Activated CD4-positive, alpha-beta T cell treated with anti-CD3 and anti-CD28 coated beads, Interleukin-2, amount 10 ng/mL, durations not matched to agents 24 days and 14 days (primary cell): Measurements from ENCODE around the gene ARHGEF16. TPM values are rescaled to one million over a fixed set of nuclear protein-coding genes. Genes with fewer than 3 reads are reported as not detected.

ENCODE experiments used
- DNase-seq: peaks from one replicate; pipeline ENCODE4 v3.0.0; 2022
- H3K27ac Mint-ChIP-seq: one replicate; pipeline ENCODE4 v1.8.0; 2022; ENCODE audit warnings: mild to moderate bottlenecking, mixed read lengths
- H3K27me3 Mint-ChIP-seq: one replicate; pipeline ENCODE4 v1.8.0; 2022; ENCODE audit warnings: mixed read lengths
- H3K36me3 Mint-ChIP-seq: one replicate; pipeline ENCODE4 v1.8.0; 2022; ENCODE audit warnings: low read depth, mild to moderate bottlenecking, mixed read lengths
- H3K4me1 Mint-ChIP-seq: one replicate; pipeline ENCODE4 v1.8.0; 2021; ENCODE audit warnings: mixed read lengths
- H3K4me3 Mint-ChIP-seq: one replicate; pipeline ENCODE4 v1.8.0; 2022; ENCODE audit warnings: mild to moderate bottlenecking, moderate library complexity, mixed read lengths
- H3K9me3 Mint-ChIP-seq: one replicate; pipeline ENCODE4 v1.8.0; 2021; ENCODE audit warnings: mixed read lengths
- intact Hi-C: fragments of 100-400 bp; cut with micrococcal nuclease; formaldehyde crosslinking; loops from one replicate; pipeline ENCODE4 v1.15.1; 2023
- total RNA-seq: library from RNA; stranded (reverse); gene quantifications from 2 replicates; pipeline ENCODE4 v1.2.3, GENCODE V29; 2022

The ARHGEF16 gene
- total RNA-seq, 1 donor from 2014 or later: not detected

DNA sequence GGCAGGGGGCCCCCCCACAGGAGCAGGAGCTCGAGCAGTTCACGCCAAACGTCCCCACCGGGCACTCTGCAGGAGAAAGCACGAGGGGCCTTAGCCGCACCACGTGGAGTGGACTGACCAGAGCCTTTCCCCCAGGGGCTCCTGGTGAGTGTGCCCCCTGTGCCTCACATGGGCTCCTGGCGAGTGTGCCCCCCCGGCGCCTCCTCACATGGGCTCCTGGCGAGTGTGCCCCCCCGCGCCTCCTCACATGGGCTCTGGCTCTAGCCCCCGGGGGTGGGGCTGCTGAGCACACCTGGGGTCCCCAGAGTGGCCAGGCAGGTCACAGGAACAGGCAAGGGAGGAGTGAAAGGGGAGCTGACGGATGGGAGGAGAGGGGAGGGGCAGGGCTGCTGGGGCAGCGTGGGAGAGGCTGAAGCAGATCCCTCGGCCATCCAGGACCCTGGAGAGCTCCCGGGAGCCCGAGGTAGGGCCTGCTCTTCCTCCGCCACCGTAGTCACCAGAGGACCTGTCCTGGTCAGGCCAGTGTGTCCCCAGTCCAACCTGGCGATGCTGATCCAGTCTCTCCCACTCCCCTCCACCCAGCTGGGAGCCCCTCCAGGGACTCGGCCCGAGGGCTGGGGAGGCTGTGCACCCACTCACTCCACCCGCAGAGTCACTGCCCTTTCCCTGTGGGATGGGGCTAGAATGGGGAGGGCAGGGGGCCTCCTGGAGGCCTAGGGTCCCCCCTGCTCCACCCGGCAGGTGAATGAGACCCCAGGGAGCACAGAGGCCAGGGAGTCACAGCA, 47.6 kb downstream of the ARHGEF16 start:
- intact Hi-C loops: no loop called here
- Mint-ChIP-seq H3K4me3 (no peak overlapping the region), H3K36me3 (no peaks in the 10 kb centered on the region), H3K4me1 (no peaks in the 10 kb centered on the region), H3K27ac (no peak overlapping the region), H3K9me3 (no peaks in the 10 kb centered on the region), H3K27me3 (no peaks in the 10 kb centered on the region)
- DNase-seq: no peak

DNA sequence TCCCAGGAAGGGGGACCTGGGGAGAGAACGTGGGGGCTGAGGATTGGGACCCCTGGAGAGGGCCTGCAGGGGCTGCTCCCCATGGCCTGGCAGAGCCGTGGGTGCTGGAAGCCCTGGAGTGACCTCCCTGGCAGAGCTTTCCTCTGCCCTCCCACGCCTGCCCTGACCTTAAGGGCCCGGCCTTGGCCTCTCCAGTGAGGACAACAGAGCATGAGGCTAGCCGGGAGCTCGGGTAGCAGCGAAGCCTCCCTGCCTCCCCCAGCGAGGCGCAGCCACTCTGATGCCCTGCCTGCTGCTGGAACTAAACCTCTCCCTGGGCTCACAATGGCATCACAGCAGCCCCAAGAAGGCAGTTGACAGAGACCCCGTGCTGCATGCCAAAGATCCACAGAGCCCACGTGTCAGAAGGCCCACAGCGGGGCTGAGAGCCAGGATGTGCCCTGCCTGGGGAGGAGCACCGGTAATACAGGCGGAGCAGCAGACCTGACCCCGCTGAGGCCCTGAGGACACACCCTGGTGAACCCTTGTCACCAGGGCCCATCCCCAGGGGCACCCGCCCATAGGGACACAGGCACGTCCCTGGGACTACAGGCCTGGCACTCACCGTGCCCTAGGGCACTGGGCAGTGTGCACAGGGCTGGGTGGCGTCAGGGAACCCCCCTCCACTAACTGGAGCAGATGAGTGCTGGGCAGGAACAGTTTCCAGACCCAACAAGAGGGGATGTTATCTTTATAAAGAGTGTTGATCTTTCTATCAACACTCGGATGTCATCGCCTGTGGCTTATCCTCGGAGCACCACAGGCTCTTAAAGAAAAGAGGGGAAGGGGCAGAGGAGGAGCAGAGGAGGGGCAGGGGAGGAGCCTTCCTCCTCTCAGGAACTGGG, 48.4 kb downstream of the ARHGEF16 start:
- Mint-ChIP-seq H3K36me3 (no peaks in the 10 kb centered on the region), H3K4me1 (no peaks in the 10 kb centered on the region), H3K4me3 (no peak overlapping the region), H3K27ac (no peak overlapping the region), H3K27me3 (no peaks in the 10 kb centered on the region), H3K9me3 (no peaks in the 10 kb centered on the region)
- DNase-seq: no peak
- intact Hi-C loops: no loop called here

DNA sequence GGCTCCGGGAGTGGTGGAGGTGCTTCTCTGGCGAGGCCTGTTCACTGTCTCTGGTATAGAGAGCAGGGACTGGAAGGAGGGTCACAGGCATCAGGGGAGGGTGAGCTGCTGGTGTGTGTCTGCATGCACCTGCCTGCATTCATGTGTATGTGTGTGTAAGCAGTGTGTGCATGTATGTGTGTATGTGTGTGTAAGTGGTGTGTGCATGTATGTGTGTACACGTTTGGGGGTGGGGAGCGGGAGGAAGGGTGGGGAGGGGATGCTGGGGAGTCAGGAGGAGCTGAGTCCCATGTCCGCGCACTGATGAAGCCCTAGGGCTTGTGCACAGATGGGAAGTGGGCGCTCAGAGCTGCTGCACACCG, 49.0 kb downstream of the ARHGEF16 start:
- H3K36me3 Mint-ChIP-seq: no peaks in the 10 kb centered on the region
- no peak overlapping the region for H3K4me3 Mint-ChIP-seq
- no peak overlapping the region for H3K27ac Mint-ChIP-seq
- H3K4me1 Mint-ChIP-seq: no peaks in the 10 kb centered on the region
- no peak for DNase-seq
- intact Hi-C loops: no loop called here
- no peaks in the 10 kb centered on the region for H3K9me3 Mint-ChIP-seq
- H3K27me3 Mint-ChIP-seq: no peaks in the 10 kb centered on the region

- no peaks in the 10 kb centered on the region for H3K27me3 Mint-ChIP-seq
- intact Hi-C loops: no loop called here
- H3K36me3 Mint-ChIP-seq: no peaks in the 10 kb centered on the region
- no peak overlapping the region for H3K27ac Mint-ChIP-seq
- H3K9me3 Mint-ChIP-seq: no peaks in the 10 kb centered on the region
- H3K4me3 Mint-ChIP-seq: no peak overlapping the region
- no peaks in the 10 kb centered on the region for H3K4me1 Mint-ChIP-seq
- no peak for DNase-seq
Measured at GRCh38 chr1:3504151-3504821, 49.8 kb downstream of the ARHGEF16 start.

GRCh38 chr1:3504822-3505153, 50.3 kb downstream of the ARHGEF16 start:
- intact Hi-C loops: no loop called here
- Mint-ChIP-seq H3K27ac (no peak overlapping the region), H3K27me3 (no peaks in the 10 kb centered on the region), H3K9me3 (no peaks in the 10 kb centered on the region), H3K4me3 (no peak overlapping the region), H3K36me3 (no peaks in the 10 kb centered on the region), H3K4me1 (no peaks in the 10 kb centered on the region)
- no peak for DNase-seq

DNA sequence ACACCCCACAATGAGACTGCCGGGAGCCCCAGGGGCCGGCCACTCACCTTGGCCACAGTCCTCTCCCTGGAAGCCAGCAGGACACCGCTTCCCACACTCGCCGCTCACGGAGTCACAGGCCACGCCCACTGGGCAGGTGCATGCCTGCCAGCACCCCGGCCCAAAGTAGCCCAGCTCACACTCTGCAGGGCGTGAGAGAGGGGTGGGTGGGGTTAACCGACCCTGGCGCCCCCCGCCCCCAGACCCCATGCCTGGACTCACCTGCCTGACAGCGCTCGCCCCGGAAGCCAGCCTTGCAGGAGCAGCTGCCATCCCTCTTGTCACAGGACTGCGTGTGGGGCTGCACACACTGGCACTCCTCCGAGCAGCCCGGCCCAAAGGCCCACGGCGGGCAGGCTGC, 50.7 kb downstream of the ARHGEF16 start:
- DNase-seq: no peak
- no peaks in the 10 kb centered on the region for H3K36me3 Mint-ChIP-seq
- H3K27me3 Mint-ChIP-seq: no peaks in the 10 kb centered on the region
- H3K27ac Mint-ChIP-seq: no peak overlapping the region
- H3K4me1 Mint-ChIP-seq: no peaks in the 10 kb centered on the region
- H3K4me3 Mint-ChIP-seq: no peak overlapping the region
- intact Hi-C loops: no loop called here
- H3K9me3 Mint-ChIP-seq: no peaks in the 10 kb centered on the region

DNA sequence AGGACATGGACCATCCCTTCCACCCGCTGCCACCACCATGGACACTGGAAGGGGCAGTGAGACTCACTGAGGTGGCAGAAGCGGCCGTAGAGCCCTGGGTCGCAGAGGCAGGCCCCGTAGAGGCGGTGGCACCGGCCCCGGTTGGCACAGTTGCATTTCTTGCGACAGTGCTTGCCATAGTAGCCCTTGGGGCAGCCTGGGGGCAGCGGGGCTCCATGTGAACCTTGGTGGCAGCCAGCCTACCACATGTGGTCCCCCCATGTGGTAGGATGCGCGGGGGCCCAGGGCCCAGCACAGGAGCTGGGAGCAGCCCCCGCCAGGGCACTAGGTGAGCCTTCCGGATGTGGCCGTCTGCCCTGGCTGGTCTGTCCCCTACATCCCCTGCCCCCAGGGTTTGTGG, 51.6 kb downstream of the ARHGEF16 start:
- no peaks in the 10 kb centered on the region for H3K27me3 Mint-ChIP-seq

DNA sequence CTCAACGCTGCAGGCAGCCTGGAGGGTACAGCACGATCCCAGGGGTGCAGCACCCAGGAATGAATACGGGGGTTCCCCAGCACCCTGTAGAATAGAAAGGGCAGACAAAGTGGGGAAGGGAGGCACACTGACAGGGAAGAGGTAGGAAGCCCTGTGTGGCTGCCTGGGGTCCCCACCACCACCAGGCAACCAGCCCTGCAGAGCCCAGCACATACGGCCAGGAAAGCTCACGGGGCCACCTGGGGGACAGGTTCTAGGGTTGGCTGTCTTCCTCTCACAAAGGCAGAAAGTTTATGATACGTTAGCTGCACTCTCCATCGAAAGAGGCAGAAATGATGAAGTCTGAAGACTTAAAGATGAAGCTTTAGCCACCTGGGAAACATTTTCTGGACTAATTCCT, 52.5 kb downstream of the ARHGEF16 start:
- Mint-ChIP-seq H3K4me1 (no peaks in the 10 kb centered on the region), H3K4me3 (no peak overlapping the region), H3K27me3 (no peaks in the 10 kb centered on the region), H3K27ac (no peak overlapping the region), H3K9me3 (no peaks in the 10 kb centered on the region), H3K36me3 (no peaks in the 10 kb centered on the region)
- no peak for DNase-seq
- intact Hi-C loops: no loop called here

More for the DNA sequence above, 51.6 kb downstream of the ARHGEF16 start:
- no peaks in the 10 kb centered on the region for H3K36me3 Mint-ChIP-seq
- no peak for DNase-seq
- no peaks in the 10 kb centered on the region for H3K9me3 Mint-ChIP-seq
- no peaks in the 10 kb centered on the region for H3K4me1 Mint-ChIP-seq
- no peak overlapping the region for H3K4me3 Mint-ChIP-seq
- H3K27ac Mint-ChIP-seq: no peak overlapping the region
- intact Hi-C loops: no loop called here

- Mint-ChIP-seq H3K4me1 (no peaks in the 10 kb centered on the region), H3K36me3 (no peaks in the 10 kb centered on the region), H3K4me3 (no peak overlapping the region), H3K27ac (no peak overlapping the region), H3K9me3 (no peaks in the 10 kb centered on the region), H3K27me3 (no peaks in the 10 kb centered on the region)
- DNase-seq: no peak
- intact Hi-C loops: no loop called here
Measured at GRCh38 chr1:3507636-3508275, 53.3 kb downstream of the ARHGEF16 start.

- Mint-ChIP-seq H3K27ac (no peak overlapping the region), H3K9me3 (no peaks in the 10 kb centered on the region), H3K4me1 (no peaks in the 10 kb centered on the region), H3K4me3 (no peak overlapping the region), H3K36me3 (no peaks in the 10 kb centered on the region), H3K27me3 (no peaks in the 10 kb centered on the region)
- DNase-seq: no peak
- intact Hi-C loops: no loop called here
Measured at GRCh38 chr1:3508757-3509415, 54.4 kb downstream of the ARHGEF16 start.

- Mint-ChIP-seq H3K27ac (no peak overlapping the region), H3K9me3 (no peaks in the 10 kb centered on the region), H3K4me3 (no peak overlapping the region), H3K4me1 (no peaks in the 10 kb centered on the region), H3K27me3 (no peaks in the 10 kb centered on the region), H3K36me3 (no peaks in the 10 kb centered on the region)
- intact Hi-C loops: no loop called here
- no peak for DNase-seq
Measured at GRCh38 chr1:3509721-3510120, 55.3 kb downstream of the ARHGEF16 start.

DNA sequence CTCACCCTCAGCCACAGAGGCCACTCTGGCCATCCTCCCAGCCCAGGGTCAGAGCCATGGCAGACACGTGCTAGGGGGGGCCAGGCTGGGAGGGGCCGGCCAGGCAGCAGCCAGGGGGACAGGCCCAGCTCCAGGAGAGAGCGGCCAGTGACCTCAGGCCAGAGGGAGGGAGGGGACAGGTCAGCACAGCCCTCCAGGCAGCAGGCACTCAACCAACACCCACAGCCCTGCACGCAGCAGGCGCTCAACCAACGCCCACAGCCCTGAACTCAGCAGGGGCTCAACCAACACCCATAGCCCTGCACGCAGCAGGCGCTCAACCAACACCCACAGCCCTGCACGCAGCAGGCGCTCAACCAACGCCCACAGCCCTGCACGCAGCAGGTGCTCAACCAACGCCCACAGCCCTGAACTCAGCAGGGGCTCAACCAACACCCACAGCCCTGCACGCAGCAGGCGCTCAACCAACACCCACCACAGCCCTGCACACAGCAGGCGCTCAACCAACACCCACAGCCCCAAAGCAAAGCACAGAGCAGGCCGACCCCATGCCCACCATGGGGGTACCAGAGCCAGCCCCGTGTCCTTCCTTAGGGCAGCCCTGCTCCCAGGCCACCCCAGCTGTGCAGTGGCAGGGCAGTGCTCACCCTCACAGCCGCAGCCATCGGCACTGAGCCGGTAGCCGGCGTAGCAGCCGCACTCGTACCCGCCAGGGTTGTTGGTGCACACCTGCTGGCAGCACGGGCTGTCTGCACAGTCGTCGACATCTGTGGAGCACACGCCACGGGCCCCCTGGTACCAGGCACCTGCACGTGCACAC, 55.9 kb downstream of the ARHGEF16 start:
- Mint-ChIP-seq H3K4me3 (no peak overlapping the region), H3K27ac (no peak overlapping the region), H3K36me3 (no peaks in the 10 kb centered on the region), H3K4me1 (no peaks in the 10 kb centered on the region), H3K27me3 (no peaks in the 10 kb centered on the region), H3K9me3 (no peaks in the 10 kb centered on the region)
- DNase-seq: no peak
- intact Hi-C loops: no loop called here

GRCh38 chr1:3510956-3511250, 56.4 kb downstream of the ARHGEF16 start:
- no peaks in the 10 kb centered on the region for H3K36me3 Mint-ChIP-seq
- DNase-seq: no peak
- no peaks in the 10 kb centered on the region for H3K9me3 Mint-ChIP-seq
- intact Hi-C loops: no loop called here
- H3K4me3 Mint-ChIP-seq: no peak overlapping the region
- no peaks in the 10 kb centered on the region for H3K27me3 Mint-ChIP-seq
- no peaks in the 10 kb centered on the region for H3K4me1 Mint-ChIP-seq
- H3K27ac Mint-ChIP-seq: no peak overlapping the region
